ENCODE measurements around the gene XPNPEP1.
A peak's percentile ranks its signal among the peaks of the same experiment; 100 is the strongest.

Gene XPNPEP1

DNA sequence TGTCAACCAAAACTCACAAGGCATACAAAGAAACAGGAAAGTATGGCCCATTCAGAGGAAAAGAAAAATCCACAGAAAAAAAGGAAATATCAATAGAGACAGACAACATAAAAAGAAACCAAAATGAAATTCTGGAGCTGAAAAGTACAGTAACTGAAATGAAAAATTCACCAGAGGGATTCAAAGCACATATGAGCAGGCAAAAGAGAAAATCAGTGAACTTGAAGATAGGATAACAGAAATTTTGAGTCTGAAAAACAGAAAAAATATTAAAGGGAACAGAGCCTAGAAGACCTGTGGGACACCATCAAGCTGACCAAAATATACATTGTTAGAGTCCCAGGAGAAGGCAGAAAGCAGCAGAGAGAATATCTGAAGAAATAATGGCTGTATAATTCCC is 60.6 kb downstream of the XPNPEP1 start:
- no peak for DNase-seq (ENCODE audit: low spot score)

DNA sequence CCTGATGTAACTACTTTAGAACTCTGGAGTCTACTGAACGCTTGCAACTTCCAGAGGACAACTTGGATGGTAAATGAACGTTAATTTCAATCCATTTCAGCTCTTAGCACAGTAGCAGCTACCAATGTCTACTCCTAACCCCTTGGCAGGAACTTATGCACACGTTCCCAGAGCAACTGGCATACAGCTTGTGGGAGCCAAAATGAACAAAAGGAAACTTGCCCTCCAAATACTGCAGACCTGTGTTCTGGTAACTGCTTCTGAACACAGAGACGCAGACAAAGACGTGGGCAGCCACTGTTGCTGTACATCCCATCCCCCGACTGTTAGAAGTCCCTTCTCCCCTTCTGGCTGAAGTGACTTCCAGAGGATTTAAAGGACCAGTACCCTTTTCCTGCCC is 61.3 kb downstream of the XPNPEP1 start:
- DNase-seq (ENCODE audit: low spot score): no peak

- no peak for DNase-seq (ENCODE audit: low spot score)
Observed at GRCh38 chr10:109861081-109861480, 62.2 kb downstream of the XPNPEP1 start.

GRCh38 chr10:109859221-109859620 is 64.1 kb downstream of the XPNPEP1 start:
- no peak for DNase-seq (ENCODE audit: low spot score)

- DNase-seq (ENCODE audit: low spot score): no peak
Observed at GRCh38 chr10:109855746-109856145, 67.6 kb downstream of the XPNPEP1 start.

DNA sequence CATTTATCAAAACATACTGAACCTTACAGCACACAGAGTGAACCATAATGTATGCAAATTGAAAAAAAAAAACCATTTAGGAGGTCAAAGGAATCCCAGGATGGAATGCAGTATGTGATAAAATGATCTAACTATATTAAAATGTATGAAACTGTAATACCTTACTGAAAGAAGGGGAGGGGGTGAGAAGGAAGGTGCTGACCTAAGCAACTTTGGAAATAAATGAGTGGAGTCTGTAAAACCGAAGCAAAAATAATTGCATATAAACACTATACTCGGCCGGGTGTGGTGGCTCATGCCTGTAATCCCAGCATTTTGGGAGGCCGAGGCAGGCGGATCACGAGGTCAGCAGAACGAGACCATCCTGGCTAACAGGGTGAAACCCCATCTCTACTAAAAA is 69.4 kb downstream of the XPNPEP1 start:
- no peak for DNase-seq (ENCODE audit: low spot score)

DNA sequence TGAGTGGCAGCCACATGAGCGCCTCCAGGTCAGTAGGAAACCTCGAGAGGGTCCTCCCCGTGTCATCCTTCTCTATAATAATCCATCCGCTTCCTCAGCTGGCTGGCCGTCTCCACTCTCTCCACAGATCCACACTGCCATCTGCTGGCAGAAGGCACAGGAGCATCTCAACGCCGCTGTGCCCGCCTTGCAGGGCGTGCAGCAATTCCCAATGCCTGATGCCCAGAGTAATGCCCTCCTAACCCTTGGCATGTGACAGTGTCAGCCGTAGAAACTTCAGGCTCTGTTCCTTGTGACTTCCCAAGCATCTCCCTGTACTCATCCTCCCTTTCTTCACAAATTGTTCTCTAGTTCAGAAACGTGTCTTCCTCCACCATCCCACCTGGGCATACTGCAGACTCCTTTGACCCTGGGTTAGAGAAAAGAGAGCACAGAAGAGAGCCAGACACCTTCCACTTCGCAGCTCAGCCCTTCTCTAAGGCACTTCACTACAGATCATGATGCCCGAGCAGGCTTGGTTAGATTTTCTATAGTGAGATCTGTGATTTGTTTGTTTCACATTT is 70.8 kb downstream of the XPNPEP1 start:
- DNase-seq (ENCODE audit: low spot score): peak; percentile 59

- DNase-seq (ENCODE audit: low spot score): no peak
Observed at GRCh38 chr10:109851616-109852474, 71.5 kb downstream of the XPNPEP1 start.

DNA sequence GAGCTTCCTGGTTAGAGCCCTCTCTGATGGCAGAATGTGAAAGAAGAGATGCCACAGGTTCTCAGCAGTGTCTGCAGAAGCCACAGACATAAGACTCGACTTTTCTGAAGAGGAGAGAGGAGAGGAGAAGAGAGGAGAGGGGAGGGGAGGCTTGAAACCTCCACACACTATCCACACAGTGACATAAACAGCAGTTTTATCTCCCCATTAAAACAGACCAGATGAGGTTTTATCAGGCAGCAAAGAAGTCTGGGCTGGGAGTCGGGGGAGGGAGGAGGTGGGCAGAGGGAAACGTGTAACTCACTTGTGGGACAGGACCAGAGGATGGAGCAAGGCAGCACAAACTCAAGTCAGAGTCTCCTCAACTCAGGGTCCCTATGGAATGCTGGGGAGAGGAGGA is 76.5 kb downstream of the XPNPEP1 start:
- no peak for DNase-seq (ENCODE audit: low spot score)

- DNase-seq (ENCODE audit: low spot score): no peak
Observed at GRCh38 chr10:109845308-109845707, 78.0 kb downstream of the XPNPEP1 start.

- no peak for DNase-seq (ENCODE audit: low spot score)
Observed at GRCh38 chr10:109838592-109839244, 84.6 kb downstream of the XPNPEP1 start.

GRCh38 chr10:109837384-109837783 is 85.9 kb downstream of the XPNPEP1 start:
- no peak for DNase-seq (ENCODE audit: low spot score)

DNA sequence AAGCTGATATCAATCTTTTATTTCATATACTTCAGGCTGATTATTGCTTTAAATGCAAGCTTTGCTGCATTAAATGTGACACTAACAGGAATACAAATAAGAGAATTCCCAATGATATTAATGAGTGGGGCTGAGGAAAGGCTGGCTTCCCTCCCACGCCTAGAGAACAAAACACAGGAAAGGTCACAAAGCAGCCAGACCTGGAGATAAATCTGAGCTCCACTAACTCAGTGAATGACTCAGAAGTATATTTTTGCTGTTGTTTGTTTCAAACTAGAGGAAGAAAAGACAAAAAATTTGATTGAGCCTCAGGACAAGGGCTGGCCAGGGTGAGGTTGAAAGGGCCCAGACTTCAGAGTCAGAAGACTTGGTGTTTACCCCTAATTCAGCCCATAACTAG is 88.1 kb downstream of the XPNPEP1 start:
- no peak for DNase-seq (ENCODE audit: low spot score)

DNA sequence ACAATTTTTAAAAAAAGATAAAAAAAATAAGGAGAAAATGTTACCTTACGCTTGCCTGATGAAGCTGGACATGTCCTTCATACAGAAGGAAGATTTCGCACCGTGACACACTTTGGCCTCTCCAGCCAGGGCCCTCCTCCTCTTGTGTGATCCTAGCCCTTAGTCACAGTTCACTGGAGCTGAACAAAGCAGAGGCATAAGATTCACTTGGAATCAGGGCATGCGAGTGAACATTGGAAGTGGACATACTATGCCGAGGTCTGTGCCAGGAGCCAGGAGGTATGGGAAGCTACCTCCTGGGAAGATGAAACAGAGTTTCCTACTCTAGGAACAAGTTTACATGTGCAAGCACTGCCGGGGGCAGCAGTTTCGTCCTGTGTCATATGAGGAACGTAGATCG is 91.5 kb downstream of the XPNPEP1 start:
- no peak for DNase-seq (ENCODE audit: low spot score)

GRCh38 chr10:109824206-109824605 is 99.1 kb downstream of the XPNPEP1 start:
- DNase-seq (ENCODE audit: low spot score): no peak

- no peak for DNase-seq (ENCODE audit: low spot score)
Observed at GRCh38 chr10:109823196-109823595, 100.1 kb downstream of the XPNPEP1 start.

- no peak for DNase-seq (ENCODE audit: low spot score)
Observed at GRCh38 chr10:109821672-109822071, 101.6 kb downstream of the XPNPEP1 start.

DNA sequence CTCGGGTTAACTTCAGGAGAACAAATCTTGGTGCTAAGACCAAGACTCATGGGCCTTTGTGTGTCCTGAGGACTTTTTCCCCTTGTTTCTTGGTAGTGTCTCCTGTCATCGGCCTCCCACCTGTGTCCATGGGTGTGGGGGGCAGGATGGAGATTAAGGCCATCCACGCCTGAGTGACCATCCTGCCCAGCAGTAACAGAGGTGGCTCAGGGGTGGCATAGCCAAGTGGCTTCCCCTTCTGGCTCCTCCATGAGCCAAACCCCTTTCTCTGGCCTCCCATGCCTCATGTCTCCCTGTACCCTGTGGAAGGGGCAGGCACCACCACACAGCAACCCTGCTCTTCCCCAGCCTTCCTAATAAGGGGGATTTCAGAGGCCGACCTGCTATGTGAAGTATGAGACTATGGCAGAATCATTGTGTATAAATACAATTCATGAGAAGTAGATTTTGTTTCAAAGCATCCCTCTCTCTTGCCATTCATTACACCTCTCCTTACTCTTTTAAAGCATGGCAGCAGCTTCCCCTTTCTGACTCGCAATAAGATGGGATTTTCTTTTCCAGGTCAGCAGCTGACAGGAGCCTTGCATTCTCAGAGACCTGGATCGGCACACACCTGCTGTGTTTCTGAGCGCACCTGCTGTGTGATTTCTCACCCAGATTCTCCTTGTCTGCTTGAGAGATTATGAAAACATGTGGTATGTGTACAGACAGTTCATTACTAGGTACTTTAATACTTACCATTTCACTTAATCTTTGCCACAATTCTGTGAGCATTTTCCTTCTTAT is 102.5 kb downstream of the XPNPEP1 start:
- no peak for DNase-seq (ENCODE audit: low spot score)

- no peak for DNase-seq (ENCODE audit: low spot score)
Observed at GRCh38 chr10:109819807-109820206, 103.5 kb downstream of the XPNPEP1 start.
